ENCODE measurements around the gene ITGB7.

- TF ChIP-seq CTCF (conservative IDR thresholded peaks at IDR 0.05; ENCODE audit: low read depth, low read length) = no peak
- TF ChIP-seq EZH2 (IDR thresholded peaks at IDR 0.05; ENCODE audit: low read length, unreplicated experiment) = no peak
- no peak for TF ChIP-seq EZH2phosphoT487 (IDR thresholded peaks at IDR 0.05; ENCODE audit: borderline replicate concordance, low read length)
Measured at GRCh38 chr12:53235164-53235563, 28.1 kb upstream of the ITGB7 start.
